Measurements from ENCODE around the gene COL5A3.
"Not testable (repeated sequence)": the region's sequence is repeated elsewhere in the genome, so short reads cannot be mapped to it uniquely, and the experiment has no call there.

Gene COL5A3

DNA sequence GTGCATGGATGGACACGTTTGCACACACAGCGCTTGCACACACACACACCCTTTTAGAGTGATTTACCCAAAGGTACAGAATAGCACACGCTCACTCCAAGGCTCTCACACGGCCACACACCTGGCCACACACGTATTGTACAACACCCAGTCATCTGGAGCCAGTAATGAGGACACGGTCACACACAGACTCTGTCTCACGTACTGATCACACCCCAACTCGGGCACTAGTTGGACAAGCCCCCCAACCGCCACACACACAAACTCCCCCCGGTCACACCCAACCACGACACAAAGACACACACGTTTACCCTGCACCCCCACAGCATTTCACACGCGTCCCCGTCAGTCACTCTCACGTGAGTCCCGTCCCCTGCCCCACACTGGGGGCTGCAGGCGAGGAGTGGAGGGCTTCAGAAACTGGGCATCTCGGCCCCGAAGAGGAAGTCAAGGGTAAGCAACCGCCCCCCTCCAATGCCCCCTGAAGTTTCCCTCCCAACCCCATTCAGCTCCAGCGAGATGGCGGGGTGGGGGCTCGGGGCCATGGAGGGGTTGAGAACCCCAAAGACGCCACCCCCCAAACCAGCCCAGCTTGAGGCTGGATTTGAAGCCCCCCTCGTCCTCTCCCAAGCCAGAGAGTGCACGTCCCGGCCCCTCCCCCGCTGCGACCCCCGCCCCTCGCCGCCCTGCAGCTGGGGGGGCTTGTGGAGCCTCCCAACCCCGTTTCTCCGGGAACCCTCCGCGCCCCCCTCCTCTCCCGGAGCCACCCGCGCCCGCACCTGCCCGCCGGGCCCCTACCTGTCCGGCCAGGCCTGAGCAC, 74.6 kb downstream of the COL5A3 start:
- DNase-seq, result no peak

DNA sequence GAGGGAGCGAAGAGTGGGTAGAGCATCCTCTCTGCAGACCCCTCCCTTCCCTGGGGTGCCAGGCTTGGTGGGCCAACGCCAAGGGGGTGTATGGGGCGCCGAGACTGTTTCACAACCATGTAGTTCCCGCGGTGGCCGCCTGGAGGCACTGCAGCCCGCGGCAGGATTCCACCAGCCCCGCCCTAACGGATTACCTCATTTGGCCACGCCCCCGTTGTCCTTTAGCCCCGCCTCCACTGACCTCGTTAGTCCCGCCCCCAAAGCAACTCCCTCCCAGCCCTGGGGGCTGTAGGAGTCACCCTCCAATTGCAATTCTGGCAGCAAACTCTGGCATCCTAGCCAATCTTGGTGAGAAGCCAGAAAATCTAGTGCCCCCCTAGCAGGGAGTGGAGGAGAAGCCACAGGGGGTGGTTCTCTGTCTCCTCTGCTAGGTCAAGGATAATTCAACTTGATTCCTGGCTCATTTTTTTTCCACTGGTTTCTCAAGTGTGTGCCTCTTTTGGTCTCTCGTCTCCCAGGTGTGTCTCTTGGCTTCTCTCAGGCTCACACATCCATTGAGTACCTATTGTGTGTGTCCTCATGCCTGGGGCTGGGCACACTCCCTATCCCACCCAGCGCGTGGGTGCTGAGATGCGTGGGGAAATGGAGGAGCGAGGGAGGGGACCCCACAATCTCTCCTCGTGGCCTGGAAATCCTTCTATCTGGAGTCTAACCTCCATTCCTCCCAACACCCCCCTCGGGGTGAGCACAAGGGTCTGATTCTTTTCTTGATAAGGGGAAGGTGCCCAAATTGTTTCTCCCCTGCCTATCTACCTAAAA, 76.0 kb downstream of the COL5A3 start:
- DNase-seq, result peak; percentile 73

DNA sequence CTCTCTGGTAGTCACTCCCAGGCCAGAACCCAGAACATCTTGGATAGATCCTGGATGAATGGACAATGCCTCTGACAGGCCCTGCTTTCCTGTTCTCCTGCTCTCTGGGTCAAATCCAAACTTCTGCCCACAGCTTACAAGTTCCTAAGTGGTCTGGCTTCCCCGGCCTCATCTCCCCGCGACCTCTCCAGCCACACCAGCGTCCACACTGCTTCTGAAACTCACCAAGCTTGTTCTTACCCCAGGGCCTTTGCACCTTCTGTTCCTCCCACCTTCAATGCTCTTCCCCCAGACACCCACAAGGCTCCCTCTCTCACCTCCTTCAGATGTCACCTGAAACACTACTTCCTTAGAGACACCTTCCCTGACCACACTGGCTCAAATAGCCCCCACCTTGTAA, 77.5 kb downstream of the COL5A3 start:
- DNase-seq, result no peak

DNA sequence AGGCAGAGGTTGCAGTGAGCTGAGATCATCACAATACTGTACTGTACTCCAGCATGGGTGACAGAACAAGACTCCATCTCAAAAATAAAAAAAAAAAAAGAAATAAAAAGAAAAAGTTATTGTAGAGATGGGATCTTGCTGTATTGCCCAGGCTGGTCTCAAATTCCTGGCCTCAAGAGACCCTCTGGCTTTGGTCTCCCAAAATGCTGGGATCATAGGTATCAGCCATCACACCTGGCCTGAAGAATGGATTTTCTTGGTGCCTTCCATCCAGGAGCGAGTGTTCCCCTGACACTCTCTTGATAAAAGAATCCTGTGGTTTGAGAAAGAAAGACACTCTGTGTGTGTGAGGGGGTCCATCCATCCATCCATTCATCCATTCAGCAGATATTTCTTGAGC, 78.7 kb downstream of the COL5A3 start:
- DNase-seq, result no peak

DNA sequence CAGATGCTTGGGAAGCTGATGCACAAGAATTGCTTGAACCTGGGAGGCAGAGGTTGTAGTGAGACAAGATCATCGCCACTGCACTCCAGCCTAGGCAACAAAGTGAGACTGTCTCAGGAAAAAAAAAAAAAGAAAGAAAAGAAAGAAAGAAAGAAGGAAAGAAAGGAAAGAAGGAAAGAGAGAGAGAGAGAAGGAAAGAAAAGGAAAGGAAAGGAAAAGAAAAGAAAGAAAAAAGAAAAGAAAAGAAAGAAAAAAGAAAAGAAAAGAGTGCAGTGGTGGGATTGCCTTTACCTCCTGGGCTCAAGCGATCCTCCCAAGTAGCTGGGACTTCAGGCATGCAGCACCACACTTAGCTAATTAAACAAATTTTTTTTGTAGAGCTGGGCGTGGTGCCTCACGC, 86.9 kb downstream of the COL5A3 start:
- DNase-seq, result no peak

DNA sequence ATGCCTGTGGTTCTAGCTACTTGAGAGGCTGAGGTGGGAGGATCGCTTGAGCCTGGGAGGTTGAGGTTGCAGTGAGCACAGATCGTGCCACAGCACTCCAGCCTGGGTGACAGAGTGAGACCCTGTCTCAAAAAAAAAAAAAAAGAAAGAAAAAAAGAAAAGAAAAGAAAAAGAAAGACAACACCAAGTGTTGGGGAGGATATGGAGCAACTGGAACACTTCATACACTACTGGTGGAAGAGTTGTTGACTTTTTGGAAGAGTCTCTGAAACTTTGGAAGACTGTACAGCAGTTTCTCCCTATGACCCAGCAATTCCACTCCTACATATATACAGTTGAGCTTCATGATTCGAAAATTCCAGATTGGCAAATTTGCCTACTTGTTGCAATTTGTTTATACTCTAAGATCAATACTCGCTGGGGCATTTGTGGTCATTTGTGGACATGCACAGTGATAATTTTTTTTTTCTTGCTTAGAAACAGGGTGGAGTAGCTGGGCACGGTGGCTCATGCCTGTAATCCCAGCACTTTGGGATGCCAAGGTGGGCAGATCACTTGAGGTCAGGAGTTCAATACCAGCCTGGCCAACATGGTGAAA, 87.4 kb downstream of the COL5A3 start:
- DNase-seq, result not testable (repeated sequence)

DNA sequence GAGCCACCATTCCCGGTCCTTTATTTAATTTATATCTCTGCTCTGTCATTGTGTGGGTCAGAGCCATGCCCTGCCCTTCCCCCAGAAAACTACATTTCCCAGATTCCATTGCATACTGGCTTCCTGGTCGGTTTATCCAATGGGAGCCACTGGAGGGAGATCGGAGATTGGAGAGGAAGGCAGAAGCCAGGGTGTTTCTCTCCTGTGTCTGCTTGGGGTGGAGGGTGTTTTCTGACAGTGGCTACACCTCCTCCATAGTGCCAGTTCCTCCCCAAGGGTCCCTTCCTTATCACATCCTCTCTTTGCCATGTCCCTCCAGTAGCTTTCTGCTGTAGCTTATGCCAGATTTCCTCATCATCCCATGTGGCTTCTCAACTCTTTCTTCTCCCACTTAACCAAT, 93.0 kb downstream of the COL5A3 start:
- DNase-seq, result no peak

DNA sequence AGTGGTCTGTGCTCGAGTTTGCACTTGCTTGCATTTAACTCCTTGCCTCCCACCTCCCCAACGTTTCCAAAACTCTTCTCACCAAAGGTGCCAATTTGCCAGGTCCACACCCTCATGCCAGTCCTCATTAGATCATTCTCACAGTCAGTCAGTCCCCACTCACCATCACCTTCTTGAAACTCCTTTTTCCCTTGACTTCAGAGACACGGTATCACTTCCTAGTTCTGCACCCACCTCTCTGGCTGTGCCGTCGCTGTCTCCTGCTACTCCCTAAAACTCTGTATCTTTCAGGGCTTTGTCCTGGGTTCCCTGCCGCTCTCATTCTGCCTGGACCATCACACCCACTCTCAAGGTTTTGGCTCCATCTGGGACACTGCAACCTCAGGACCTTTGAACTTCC, 93.6 kb downstream of the COL5A3 start:
- no peak for DNase-seq

DNA sequence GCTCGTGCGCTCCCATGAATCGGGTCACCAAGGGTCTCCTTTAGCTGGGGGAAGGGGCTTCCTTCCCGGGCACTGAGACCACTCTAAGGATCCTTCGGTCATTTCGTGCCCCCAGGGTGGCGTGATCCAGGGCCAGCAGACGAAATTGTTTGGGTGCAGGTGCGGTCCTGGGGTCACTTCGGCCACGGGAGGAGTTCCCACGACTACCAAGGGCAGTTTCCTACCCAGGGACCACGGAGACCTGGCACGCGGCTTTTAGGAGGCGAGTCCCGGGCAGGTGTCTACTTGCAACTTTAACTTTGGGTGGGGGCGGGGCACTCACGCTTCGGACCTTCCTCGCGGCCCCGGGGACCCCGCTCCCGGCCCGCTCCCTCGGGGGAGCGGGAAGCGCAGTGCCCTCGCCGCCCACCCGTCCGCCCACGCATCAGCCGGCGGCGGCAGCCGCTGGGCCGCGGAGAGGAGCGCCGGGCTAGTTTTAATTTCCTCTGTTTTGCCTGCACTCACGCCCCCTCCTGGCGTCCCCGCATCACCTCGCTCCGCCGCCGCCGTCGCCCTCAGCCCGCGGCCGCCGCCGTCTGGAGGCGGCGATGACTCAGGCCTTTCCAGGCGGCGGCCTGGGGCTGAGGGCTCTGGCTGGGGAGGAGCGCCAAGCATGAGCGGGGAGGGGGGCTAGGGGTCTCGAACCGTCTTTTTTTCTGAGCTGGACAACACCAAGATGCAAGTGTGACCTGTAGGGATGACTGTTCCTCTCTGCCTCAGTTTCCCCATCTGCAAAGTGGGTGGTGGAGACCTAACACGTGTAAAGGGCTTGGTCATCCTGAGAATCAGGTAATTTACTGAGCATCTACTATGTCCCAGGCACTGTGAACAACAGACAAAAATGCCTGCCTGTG, 95.7 kb downstream of the COL5A3 start:
- peak; percentile 30 for DNase-seq

DNA sequence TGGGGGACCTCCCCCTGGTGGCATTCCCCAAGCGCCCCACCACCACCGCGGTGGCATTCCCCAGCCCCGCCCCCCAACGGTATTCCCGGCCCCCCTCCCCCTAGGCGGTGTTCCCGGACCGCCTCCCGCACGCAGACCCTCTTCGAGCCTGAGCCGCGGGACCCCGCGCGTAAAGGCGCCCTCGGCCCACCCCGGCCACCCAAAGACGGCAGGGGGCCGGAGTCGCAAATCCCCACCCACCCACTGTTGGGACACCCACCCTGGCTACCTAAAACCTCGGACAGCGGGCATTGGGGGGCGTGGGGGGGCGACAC, 96.3 kb downstream of the COL5A3 start:
- no peak for DNase-seq

DNA sequence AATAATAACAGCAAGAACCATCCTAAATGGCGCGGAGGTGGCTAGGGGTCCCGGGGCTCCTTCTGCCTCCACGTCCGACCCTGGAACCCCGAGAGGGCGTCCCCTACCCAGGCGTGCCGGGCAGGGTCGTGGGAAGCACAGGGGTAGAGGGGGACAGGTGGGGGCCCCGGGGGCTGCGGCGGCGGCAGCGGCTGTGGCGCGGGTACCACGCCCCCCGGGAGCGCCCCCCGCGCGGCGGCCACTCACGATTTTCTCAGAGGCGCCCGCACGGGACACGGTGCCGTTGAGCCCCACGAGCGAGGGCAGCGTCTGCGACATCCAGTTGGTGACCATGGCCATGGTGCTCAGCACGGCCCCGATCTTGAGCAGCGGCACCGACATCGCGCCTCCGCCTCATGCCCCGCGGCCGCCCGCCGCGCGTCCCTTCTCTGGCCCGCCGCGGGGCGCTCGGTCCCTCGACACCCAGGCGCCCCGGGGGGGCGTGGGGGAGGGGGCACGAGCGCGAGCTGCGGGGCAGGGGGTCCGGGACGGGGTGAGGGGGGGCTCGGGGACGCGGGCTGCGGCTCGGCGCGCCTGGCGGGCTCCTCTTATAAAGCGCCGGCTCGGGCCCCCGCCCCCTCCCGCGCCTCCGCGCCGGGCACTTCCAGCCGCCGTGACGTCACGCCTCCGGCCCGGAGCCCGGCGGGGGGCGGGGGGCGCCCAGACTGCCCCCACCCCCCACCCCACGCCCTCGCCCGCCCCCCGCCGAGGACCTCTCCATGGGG, 96.9 kb downstream of the COL5A3 start:
- DNase-seq, result no peak

DNA sequence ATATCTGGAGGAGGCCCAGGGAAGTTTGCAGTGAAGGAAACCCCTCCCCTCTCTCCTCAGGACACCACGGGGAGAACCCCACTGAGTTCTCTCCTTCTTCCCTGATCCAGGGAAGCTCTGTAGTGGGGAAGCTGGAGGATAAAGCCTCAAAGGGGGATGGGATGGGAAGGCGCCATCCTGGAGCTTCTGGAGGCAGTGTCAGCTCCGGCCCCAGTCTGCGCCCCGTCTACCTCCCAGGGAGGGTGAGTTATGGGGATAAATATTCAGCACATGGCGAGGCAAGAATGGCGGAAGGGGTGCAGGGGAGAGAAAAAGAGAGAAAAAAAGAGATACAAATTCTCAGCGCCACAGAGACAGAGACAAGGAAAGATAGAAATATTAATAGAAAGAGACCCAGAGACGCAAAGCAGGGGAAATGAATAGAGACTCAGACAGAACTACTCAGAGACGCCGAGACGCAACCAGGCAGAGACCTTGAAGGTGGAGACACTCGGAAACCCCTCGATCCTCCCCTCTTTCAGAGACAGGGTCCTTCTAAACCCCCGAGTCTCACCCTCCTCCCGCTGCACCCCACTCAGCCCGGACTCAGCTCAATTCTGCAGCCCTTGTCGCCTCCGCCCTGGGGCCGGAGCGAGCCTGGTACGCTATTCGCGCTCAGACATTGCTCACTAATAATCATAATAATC, 97.6 kb downstream of the COL5A3 start:
- no peak for DNase-seq

DNA sequence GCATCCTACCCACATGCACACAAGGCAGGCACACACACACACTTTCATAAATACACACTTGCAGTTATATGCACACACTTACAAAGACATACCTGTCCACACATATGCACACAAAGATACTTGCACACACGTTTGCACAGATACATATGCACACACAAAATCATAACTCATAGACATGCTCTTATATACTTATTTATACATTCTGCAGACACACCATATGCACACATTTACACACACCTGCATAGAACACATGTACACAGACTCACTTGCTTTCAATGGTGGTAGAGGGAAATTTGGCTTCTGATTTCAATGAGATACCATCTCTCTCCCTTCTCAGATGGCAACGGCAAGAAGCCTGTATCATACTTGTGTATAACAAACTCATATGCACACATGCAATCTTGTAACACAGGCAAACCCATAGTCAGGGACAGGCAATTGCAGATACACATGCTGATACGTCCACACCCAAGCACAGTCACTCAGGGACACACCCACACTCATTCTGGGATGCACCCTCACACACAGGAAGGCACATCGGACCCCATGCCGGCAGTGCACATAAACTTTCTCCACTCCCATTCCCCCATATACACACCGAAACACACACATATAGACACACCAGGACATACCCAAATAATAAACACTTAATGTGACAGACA, 98.6 kb downstream of the COL5A3 start:
- DNase-seq, result no peak

DNA sequence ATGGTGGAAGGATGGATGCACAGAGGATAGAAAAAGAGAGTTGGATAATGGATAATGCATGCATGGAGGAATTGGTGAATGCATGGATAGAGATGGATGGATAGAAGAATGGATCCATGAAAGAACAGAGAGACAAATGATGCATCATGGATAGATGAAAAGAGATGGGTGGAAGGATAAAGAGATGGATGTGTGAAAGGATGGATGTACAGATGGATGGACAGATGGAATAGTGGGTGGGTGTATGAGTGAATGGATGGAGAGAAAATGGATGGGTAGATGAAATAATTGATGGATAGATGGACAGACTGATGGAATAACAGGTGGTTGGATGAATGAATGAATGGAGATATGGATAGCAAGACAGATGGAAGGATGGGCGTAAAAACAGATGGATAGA, 99.7 kb downstream of the COL5A3 start:
- no peak for DNase-seq
